Psoas muscle (tissue), 8 donors: ENCODE results near the gene ACVR1B. TPM values are rescaled to one million over a fixed set of nuclear protein-coding genes. Genes with fewer than 3 reads are reported as not detected.
A peak's percentile ranks its signal among the peaks of the same experiment; 100 is the strongest.

ENCODE experiments used
- ATAC-seq, 4 donors: fragments of 200-7000 bp; cut with Tn5 transposase; one replicate each; pipeline ENCODE4 v1.9.1; 2020; ENCODE audit warnings: moderate library complexity in 3 of 4, mild to moderate bottlenecking in 2 of 4
- DNase-seq, 2 donors: peaks; one replicate each; pipeline ENCODE4 v3.0.0-alpha.2; 2020
- H3K27ac ChIP-seq: fragments of 200-600 bp; one replicate; pipeline ENCODE4 v1.8.0; 2022
- H3K27me3 ChIP-seq, 3 donors: fragments of 200-600 bp in 1 of 3; one replicate each; pipeline versions ENCODE4 v1.6.1 to v1.8.0; 2013 to 2022; ENCODE audit warnings: low read length in 2 of 3, mild to moderate bottlenecking in 2 of 3, moderate library complexity in 1 of 3; ENCODE audit not compliant: insufficient read depth in 3 of 3
- H3K36me3 ChIP-seq, 2 donors: fragments of 200-600 bp in 1 of 2; one replicate each; pipeline versions ENCODE4 v1.6.1 to v1.8.0; 2013 to 2022; ENCODE audit warnings: low read depth in 1 of 2, mild to moderate bottlenecking in 1 of 2, moderate library complexity in 1 of 2; ENCODE audit not compliant: insufficient read depth in 1 of 2
- H3K4me1 ChIP-seq: fragments of 200-600 bp; one replicate; pipeline ENCODE4 v1.8.0; 2022
- H3K4me3 ChIP-seq: fragments of 200-600 bp; one replicate; pipeline ENCODE4 v1.8.0; 2022; ENCODE audit warnings: mild to moderate bottlenecking
- H3K9me3 ChIP-seq: fragments of 200-600 bp; one replicate; pipeline ENCODE4 v1.8.0; 2022
- CTCF ChIP-seq: fragments of 200-600 bp; IDR thresholded peaks from one replicate; pipeline ENCODE4 v1.8.0; 2022; ENCODE audit warnings: antibody characterized with exemption
- WGBS, 3 donors: extraction: QIAGEN DNeasy Blood & Tissue Kit; methylation state at CpG; one replicate each; pipeline versions ENCODE4 v1.1.6 to v1.1.7; 2013; 5-methylcytosine and 5-hydroxymethylcytosine counted together
- intact Hi-C, 2 donors: fragments of 100-400 bp; cut with DNase I; formaldehyde crosslinking; loops; one replicate each; pipeline versions ENCODE4 v1.11.0 to v1.14.2; 2022
- polyA plus RNA-seq, 3 donors: library from polyadenylated mRNA; stranded (reverse); fragments of 200-250 nt; gene quantifications; one replicate each; pipeline ENCODE4 v1.2.3, GENCODE V29; 2013
- total RNA-seq, 4 donors: library from RNA; stranded (reverse); fragmentation: NEBNext Ultra II Directional in 2 of 4; extraction: Animal tissue kit (Norgen Biotek cat#: 25700) in 2 of 4; gene quantifications; one replicate each; pipeline versions ENCODE4 v1.2.1 to v1.2.4, GENCODE V29; 2021 to 2023
- donor health status: healthy with polysubstance abuse.
- donor health status: DM: no; HTN: no; CAD: no; lungs with moderate emphysema.
- donor health status: Bipolar disorder and iron deficiency.
- donor health status: healthy.
- donor health status: DM: yes; HTN: yes; CAD: no.
- donor health status: DM: no; HTN: no; CAD: no.
- donor health status: DM: no; HTN: no; CAD: no.
- donor health status: DM: yes; HTN: yes; CAD: no.

The ACVR1B gene
- total and polyA plus RNA-seq, 7 donors, result 5.8 to 16.6 (median 12.7) TPM

DNA sequence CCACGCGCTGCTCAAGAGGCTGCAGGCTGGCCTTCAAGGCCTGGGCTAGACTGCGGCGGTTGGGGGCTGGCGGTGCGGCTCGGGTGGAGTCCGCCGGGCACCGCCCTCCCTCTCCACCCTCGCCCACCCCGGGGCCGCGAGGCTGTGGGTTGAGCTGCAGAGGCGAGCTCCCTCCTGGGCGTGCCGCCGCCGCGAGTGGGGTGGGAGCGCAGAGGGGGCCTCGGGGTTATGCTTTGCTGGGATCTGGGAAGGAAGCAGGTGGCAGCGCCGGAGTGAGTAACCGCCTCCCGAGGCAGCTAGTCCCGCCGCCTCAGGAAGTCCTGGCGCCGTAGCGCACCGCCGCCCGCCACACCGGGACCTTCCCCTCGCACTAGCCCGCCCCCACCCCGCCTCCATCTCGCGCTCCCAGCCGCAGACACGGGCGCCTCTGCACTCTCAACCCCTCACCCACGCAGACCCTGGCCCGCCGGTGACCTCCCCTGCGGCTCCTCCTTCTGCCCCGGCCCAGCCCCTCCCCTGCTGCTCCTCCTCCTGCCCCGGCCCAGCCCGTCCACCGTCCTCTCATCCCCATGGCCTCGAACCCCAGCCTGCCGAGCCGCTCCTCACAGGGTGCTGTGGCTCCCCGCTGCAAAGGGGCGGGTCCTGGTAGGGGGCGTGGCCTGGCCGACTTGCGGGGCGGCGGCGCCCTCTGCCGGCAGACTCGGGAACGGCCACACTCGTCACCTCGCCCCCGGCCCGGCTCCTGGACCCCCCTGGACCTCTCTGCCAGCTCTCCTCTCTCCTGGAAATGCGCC is 71.9 kb downstream of the ACVR1B start:
- WGBS, 3 donors, result 0 to 1% (median 1%) methylated on average over 56 to 70 of the region's 70 CpGs
- no peaks in the 10 kb centered on the region for H3K27me3 ChIP-seq
- H3K4me3 ChIP-seq, result peak overlapping the region; percentile 61
- ATAC-seq, result peak; percentile 55 to 65 (median 64)
- peak; percentile 93 for TF ChIP-seq CTCF
- H3K9me3 ChIP-seq, result no peaks in the 10 kb centered on the region
- no peaks in the 10 kb centered on the region for H3K36me3 ChIP-seq
- intact Hi-C loops, result loop anchor here in 1 of 2 donors (1.0 kb wide), 1 partner anchor 18 kb away; no protein-coding TSS in a partner anchor
- peaks cover 30% of the 10 kb centered on the region for H3K4me1 ChIP-seq
- H3K27ac ChIP-seq, result peak overlapping the region; percentile 7
- DNase-seq, result peak; percentile 88 to 92

- H3K36me3 ChIP-seq, result no peaks in the 10 kb centered on the region
- no peaks in the 10 kb centered on the region for H3K27me3 ChIP-seq
- DNase-seq, result no peak
- no peak for TF ChIP-seq CTCF
- H3K4me3 ChIP-seq, result peak overlapping the region; percentile 61
- peaks cover 30% of the 10 kb centered on the region for H3K4me1 ChIP-seq
- intact Hi-C loops, result loop anchor here (1.0 to 2.0 kb wide), 3 partner anchors 19 to 99 kb away; no protein-coding TSS in a partner anchor
- 30 to 36% (median 32%) methylated on average over 18 to 20 of the region's 20 CpGs for WGBS, 3 donors
- H3K27ac ChIP-seq, result peak overlapping the region; percentile 7
- no peak for ATAC-seq
- H3K9me3 ChIP-seq, result no peaks in the 10 kb centered on the region
Observed at GRCh38 chr12:52023976-52024688, 72.6 kb downstream of the ACVR1B start.

GRCh38 chr12:52024845-52025230 is 73.3 kb downstream of the ACVR1B start:
- Histone ChIP-seq H3K27ac (peak overlapping the region; percentile 89), H3K9me3 (no peaks in the 10 kb centered on the region), H3K27me3 (no peaks in the 10 kb centered on the region), H3K4me1 (peaks cover 36% of the 10 kb centered on the region), H3K4me3 (peak overlapping the region; percentile 60), H3K36me3 (no peaks in the 10 kb centered on the region)
- WGBS, 3 donors, result 78 to 91% (median 80%) methylated on average over 15 of the region's 15 CpGs
- no peak for TF ChIP-seq CTCF
- intact Hi-C loops, result loop anchor here (1.0 to 5.0 kb wide), 4 partner anchors 42 to 98 kb away; partner anchors contain the start of gene ATG101 (in 1 of the 2)
- no peak for DNase-seq
- no peak for ATAC-seq

- WGBS, 3 donors, result 21 to 30% (median 24%) methylated on average over 5 of the region's 5 CpGs
- Histone ChIP-seq H3K4me1 (peaks cover 39% of the 10 kb centered on the region), H3K27ac (peak overlapping the region; percentile 89), H3K9me3 (no peaks in the 10 kb centered on the region), H3K4me3 (peak overlapping the region; percentile 60), H3K36me3 (no peaks in the 10 kb centered on the region), H3K27me3 (no peaks in the 10 kb centered on the region)
- ATAC-seq (peak in 3 of 4 donors; percentile 38 to 43 (median 38)), DNase-seq (no peak)
- intact Hi-C loops, result loop anchor here in 1 of 2 donors (5.0 kb wide), 1 partner anchor 41 kb away; the partner anchor contains the start of gene ATG101
- no peak for TF ChIP-seq CTCF
Observed at GRCh38 chr12:52026263-52026662, 74.8 kb downstream of the ACVR1B start.
